Purkinje cell (primary cell): Measurements from ENCODE around the gene TTC7B. TPM values are rescaled to one million over a fixed set of nuclear protein-coding genes. Genes with fewer than 3 reads are reported as not detected.

ENCODE experiments used
- polyA plus RNA-seq: library from polyadenylated mRNA; unstranded; fragments of >200 nt; fragmentation: Nextera tagmentation; gene quantifications from 2 replicates; pipeline ENCODE4 v1.2.1, GENCODE V29; 2014

The TTC7B gene
- 14.3 and 17.0 TPM in 2 replicates for polyA plus RNA-seq

GRCh38 chr14:90815822-90816662, at the start of gene TTC7B:
TTC7B (minus strand) TSS chr14:90816430; CDS start chr14:90816295, 135 bp downstream.

Other genes with a start within 250 kb of the TTC7B start
- gene RPS6KA5, start 244.2 kb upstream of the TTC7B start, polyA plus RNA-seq, result 11.7 and 18.9 TPM in 2 replicates